H1 (cell line): Measurements from ENCODE around the gene C19orf18. TPM values are rescaled to one million over a fixed set of nuclear protein-coding genes. Genes with fewer than 3 reads are reported as not detected.

ENCODE experiments used
- CTCF ChIA-PET: fragments of 300-600 bp; sonication (Branson Sonifier 250); formaldehyde crosslinking; loops from one replicate; lab custom pipeline; 2021; ENCODE audit not compliant: partially characterized antibody; lab: Charles Lee
- POLR2A ChIA-PET: fragments of 300-600 bp; sonication (Branson Sonifier 250); formaldehyde crosslinking; loops from one replicate; lab custom pipeline; 2021; ENCODE audit warnings: inconsistent platforms; ENCODE audit not compliant: partially characterized antibody; lab: Charles Lee
- DNase-seq, 2 experiments: peaks; one replicate each; pipeline versions ENCODE4 v3.0.0 to v3.0.0-alpha.2; 2010 to 2022; ENCODE audit warnings: low spot score in 2 of 2, low read depth in 1 of 2, mixed read lengths in 1 of 2
- FAIRE-seq: peaks from 2 replicates; lab custom pipeline; 2011; peaks lifted over from hg19 to GRCh38; lab: Jason Lieb, UNC
- H2AFZ ChIP-seq: 2 replicates; pipeline ENCODE4 v1.8.1; 2012; ENCODE audit warnings: low read length, inconsistent platforms
- H2AK5ac ChIP-seq: 2 replicates; pipeline ENCODE4 v1.6.1; 2013; ENCODE audit warnings: low read depth, low read length
- H2BK120ac ChIP-seq: replicated peaks from 2 replicates; pipeline ENCODE3; 2013; ENCODE audit warnings: low read depth, low read length, inconsistent platforms
- H2BK12ac ChIP-seq: 2 replicates; pipeline ENCODE4 v1.6.1; 2013; ENCODE audit warnings: low read depth, low read length
- H2BK15ac ChIP-seq: 2 replicates; pipeline ENCODE4 v1.6.1; 2013; ENCODE audit warnings: low read length
- H2BK20ac ChIP-seq: 2 replicates; pipeline ENCODE4 v1.6.1; 2013; ENCODE audit warnings: low read length
- H2BK5ac ChIP-seq: 2 replicates; pipeline ENCODE4 v1.6.1; 2013; ENCODE audit warnings: low read depth, low read length
- H3K14ac ChIP-seq: 2 replicates; pipeline ENCODE4 v1.6.1; 2013; ENCODE audit warnings: inconsistent platforms; ENCODE audit not compliant: insufficient read length
- H3K18ac ChIP-seq: 2 replicates; pipeline ENCODE4 v1.6.1; 2013; ENCODE audit warnings: low read length; ENCODE audit errors: extremely low read depth
- H3K23ac ChIP-seq: 2 replicates; pipeline ENCODE4 v1.6.1; 2013; ENCODE audit warnings: inconsistent platforms; ENCODE audit not compliant: insufficient read length
- H3K23me2 ChIP-seq: 2 replicates; pipeline ENCODE4 v1.6.1; 2013; ENCODE audit warnings: low read depth, low read length
- H3K27ac ChIP-seq: 2 replicates; pipeline ENCODE4 v1.6.1; 2011; ENCODE audit warnings: low read depth, low read length, inconsistent platforms
- H3K27me3 ChIP-seq, 4 experiments: replicated peaks in 1 of 4; 1 replicate in 1 of 4; 2 replicates in 3 of 4; pipeline versions ENCODE4 v1.6.1 to v1.8.1; 2011 to 2013; ENCODE audit warnings: low read length in 3 of 4, mild to moderate bottlenecking in 3 of 4, inconsistent platforms in 2 of 4, mixed read lengths in 2 of 4, moderate library complexity in 1 of 4; ENCODE audit not compliant: control insufficient read depth in 3 of 4, insufficient read depth in 3 of 4; ENCODE audit errors: extremely low read depth in 1 of 4
- H3K36me3 ChIP-seq, 4 experiments: 2 replicates each; pipeline versions ENCODE4 v1.6.1 to v1.8.1; 2011 to 2013; ENCODE audit warnings: mild to moderate bottlenecking in 4 of 4, low read length in 3 of 4, moderate library complexity in 2 of 4, control low read depth in 1 of 4, inconsistent platforms in 1 of 4; ENCODE audit not compliant: insufficient read depth in 4 of 4, control insufficient read depth in 2 of 4
- H3K4ac ChIP-seq: replicated peaks from 2 replicates; pipeline ENCODE3; 2013; ENCODE audit warnings: low read length, low read depth, mixed read lengths, inconsistent platforms; ENCODE audit not compliant: insufficient read length
- H3K4me1 ChIP-seq, 4 experiments: replicated peaks in 1 of 4; 1 replicate in 1 of 4; 2 replicates in 3 of 4; pipeline versions ENCODE4 v1.6.1 to v1.8.1; 2011 to 2013; ENCODE audit warnings: low read length in 3 of 4, inconsistent platforms in 2 of 4, mixed read lengths in 1 of 4; ENCODE audit not compliant: insufficient read depth in 4 of 4, control insufficient read depth in 3 of 4
- H3K4me2 ChIP-seq, 2 experiments: 2 replicates each; pipeline versions ENCODE4 v1.6.1 to v1.8.1; 2011 to 2013; ENCODE audit warnings: low read depth in 2 of 2, low read length in 2 of 2, control low read depth in 1 of 2, inconsistent platforms in 1 of 2, mild to moderate bottlenecking in 1 of 2; ENCODE audit not compliant: insufficient read depth in 1 of 2
- H3K4me3 ChIP-seq, 4 experiments: fragments of 200-600, 300-600 bp in 1 of 4; sonication (generic), shearing (Covaris generic), sonication (Bioruptor Twin) in 1 of 4; 2 replicates each; pipeline versions ENCODE4 v1.5.1 to v1.8.1; 2011 to 2016; ENCODE audit warnings: low read length in 4 of 4, low read depth in 3 of 4, control low read depth in 2 of 4, inconsistent platforms in 2 of 4, mild to moderate bottlenecking in 2 of 4, mixed read lengths in 1 of 4, moderate library complexity in 1 of 4; ENCODE audit not compliant: insufficient read depth in 2 of 4; ENCODE audit errors: extremely low read depth in 1 of 4
- H3K56ac ChIP-seq: replicated peaks from 2 replicates; pipeline ENCODE3; 2013; ENCODE audit warnings: low read depth, mild to moderate bottlenecking, mixed read lengths, low read length, inconsistent platforms; ENCODE audit not compliant: insufficient read length
- H3K79me1 ChIP-seq: 2 replicates; pipeline ENCODE4 v1.6.1; 2013; ENCODE audit warnings: low read depth, low read length, control low read depth
- H3K79me2 ChIP-seq, 2 experiments: 2 replicates each; pipeline versions ENCODE4 v1.6.1 to v1.8.1; 2012 to 2013; ENCODE audit warnings: low read length in 2 of 2, mild to moderate bottlenecking in 2 of 2, inconsistent platforms in 1 of 2; ENCODE audit not compliant: insufficient read depth in 2 of 2, control insufficient read depth in 1 of 2
- H3K9ac ChIP-seq, 4 experiments: replicated peaks in 1 of 4; 1 replicate in 1 of 4; 2 replicates in 3 of 4; pipeline versions ENCODE4 v1.6.1 to v1.8.1; 2011 to 2013; ENCODE audit warnings: low read depth in 3 of 4, low read length in 3 of 4, control low read depth in 2 of 4, mild to moderate bottlenecking in 2 of 4, moderate library complexity in 2 of 4, inconsistent platforms in 1 of 4; ENCODE audit errors: extremely low read depth in 1 of 4
- H3K9me3 ChIP-seq, 2 experiments: 2 replicates each; pipeline versions ENCODE4 v1.6.1 to v1.8.1; 2012 to 2013; ENCODE audit warnings: mild to moderate bottlenecking in 2 of 2, moderate library complexity in 2 of 2, control low read depth in 1 of 2, inconsistent platforms in 1 of 2, low read depth in 1 of 2, low read length in 1 of 2, mixed read lengths in 1 of 2; ENCODE audit not compliant: insufficient read depth in 2 of 2
- H4K20me1 ChIP-seq, 2 experiments: replicated peaks in 1 of 2; 2 replicates each; pipeline versions ENCODE3 to v1.8.1; 2011 to 2013; ENCODE audit warnings: inconsistent platforms in 2 of 2, low read length in 2 of 2, mild to moderate bottlenecking in 1 of 2; ENCODE audit not compliant: insufficient read depth in 2 of 2, control insufficient read depth in 1 of 2
- H4K5ac ChIP-seq: 2 replicates; pipeline ENCODE4 v1.6.1; 2013; ENCODE audit warnings: low read length, low read depth, mixed read lengths, inconsistent platforms; ENCODE audit not compliant: insufficient read length
- H4K8ac ChIP-seq: 2 replicates; pipeline ENCODE4 v1.8.0; 2013; ENCODE audit warnings: mild to moderate bottlenecking, moderate library complexity, low read length, inconsistent platforms; ENCODE audit not compliant: insufficient read depth; ENCODE audit errors: extremely low read depth
- H4K91ac ChIP-seq: replicated peaks from 2 replicates; pipeline ENCODE3; 2013; ENCODE audit warnings: low read length, mixed read lengths, inconsistent platforms; ENCODE audit not compliant: insufficient read length
- BCL11A ChIP-seq, 2 experiments: IDR thresholded peaks; one replicate each; pipeline ENCODE4 v1.6.1; 2011; ENCODE audit warnings: low read depth in 2 of 2, low read length in 2 of 2, mild to moderate bottlenecking in 2 of 2
- WGBS, 2 experiments: shearing (Covaris generic) in 1 of 2; methylation state at CpG; one replicate each; pipeline versions ENCODE4 v1.1.6 to v1.1.7; 2013 to 2015; ENCODE audit warnings: low lambda C conversion rate in 2 of 2, mixed read lengths in 2 of 2, inconsistent platforms in 1 of 2, low coverage in 1 of 2, missing lambda C conversion rate in 1 of 2; ENCODE audit not compliant: insufficient replicate concordance in 2 of 2, insufficient coverage in 1 of 2, insufficient read length in 1 of 2; ENCODE audit errors: extremely low coverage in 1 of 2, missing lambda C conversion rate in 1 of 2; 5-methylcytosine and 5-hydroxymethylcytosine counted together
- polyA plus RNA-seq, 7 experiments: library from polyadenylated mRNA; depleted of rRNA in 3 of 7; stranded (reverse) in 5 of 7; unstranded in 2 of 7; fragments of >200 nt in 5 of 7; fragments of 200-250 nt in 2 of 7; gene quantifications; 1 replicate in 5 of 7; 2 replicates in 1 of 7; 4 replicates in 1 of 7; pipeline versions ENCODE4 v1.2.1 to v1.2.3, GENCODE V29; 2011 to 2013; ENCODE audit warnings: missing spikeins in 2 of 7, mixed read lengths in 2 of 7
- total RNA-seq: library from RNA; stranded (reverse); fragmentation: NEBNext Ultra II Directional; extraction: Animal tissue kit (Norgen Biotek cat#: 25700); gene quantifications from 2 replicates; pipeline ENCODE4 v1.2.1, GENCODE V29; 2021

Gene C19orf18
- total and polyA plus RNA-seq, 2 of the 8 experiments (the other 6 are each of a cell fraction or from before 2014, with no cell fraction given): 0.12 to 0.99 TPM

DNA sequence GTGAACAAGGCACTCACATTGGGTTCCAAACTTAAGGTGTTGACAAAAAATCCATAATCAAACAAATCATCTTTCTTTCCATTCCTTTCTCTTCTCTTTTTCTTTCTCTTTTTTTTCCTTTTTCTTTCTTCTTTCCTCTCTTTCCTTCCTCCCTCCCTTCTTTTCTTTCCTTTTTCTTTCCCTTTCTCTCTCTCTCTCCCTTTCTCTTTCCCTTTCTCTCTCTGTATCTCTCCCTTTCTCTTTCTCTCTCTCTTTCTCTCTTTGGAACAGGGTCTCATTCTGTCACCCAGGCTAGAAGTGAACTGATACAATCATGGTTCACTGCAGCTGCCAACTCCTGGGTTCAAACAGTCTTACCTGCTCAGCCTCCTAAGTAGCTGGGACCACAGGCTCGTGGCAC is 12.5 kb downstream of the C19orf18 start:
- Histone ChIP-seq H4K8ac (no peak overlapping the region), H3K4me3 (no peak overlapping the region), H3K4ac (no peak overlapping the region), H4K91ac (no peak overlapping the region), H4K5ac (no peak overlapping the region), H3K9me3 (peaks cover 37 to 67% of the 10 kb centered on the region in 2 experiments), H3K14ac (no peak overlapping the region), H2BK5ac (no peak overlapping the region), H3K36me3 (no peaks in the 10 kb centered on the region), H3K4me1 (no peaks in the 10 kb centered on the region), H3K9ac (no peak overlapping the region), H3K79me2 (no peaks in the 10 kb centered on the region), H2BK15ac (no peak overlapping the region), H3K27ac (no peak overlapping the region), H3K79me1 (no peaks in the 10 kb centered on the region), H3K27me3 (no peaks in the 10 kb centered on the region), H3K23me2 (no peaks in the 10 kb centered on the region), H3K56ac (no peak overlapping the region), H2AFZ (no peak overlapping the region), H2AK5ac (no peak overlapping the region), H4K20me1 (no peaks in the 10 kb centered on the region), H3K23ac (no peak overlapping the region)
- ChIA-PET CTCF (interaction anchor here (0.7 to 1.0 kb wide), 3 partner anchors 24 to 774 kb away, joined by 3 to 4 read pairs (median 3); no protein-coding TSS in a partner anchor), POLR2A (interaction anchor here (0.6 to 1.3 kb wide), 3 partner anchors 20 to 37 kb away, joined by 3 to 4 read pairs (median 3); partner anchors contain the start of gene ZNF418)
- 70% methylated on average over 1 of the region's 1 CpG; no CpG with 5 or more reads in 1 of the 2 experiments for WGBS, 2 experiments
- DNase-seq: no peak
- TF ChIP-seq BCL11A (IDR thresholded peaks at IDR 0.05; ENCODE audit: low read depth in 2 of 2, low read length in 2 of 2): no peak
- TF ChIP-seq, all 59 proteins: peak for 0
- Histone ChIP-seq H3K4me2 (no peak overlapping the region), H2BK120ac (no peak overlapping the region), H2BK20ac (no peak overlapping the region), H2BK12ac (no peak overlapping the region), H3K18ac (no peak overlapping the region)
- FAIRE-seq: no peak
